ENCODE results near the gene PLEKHG4.

DNA sequence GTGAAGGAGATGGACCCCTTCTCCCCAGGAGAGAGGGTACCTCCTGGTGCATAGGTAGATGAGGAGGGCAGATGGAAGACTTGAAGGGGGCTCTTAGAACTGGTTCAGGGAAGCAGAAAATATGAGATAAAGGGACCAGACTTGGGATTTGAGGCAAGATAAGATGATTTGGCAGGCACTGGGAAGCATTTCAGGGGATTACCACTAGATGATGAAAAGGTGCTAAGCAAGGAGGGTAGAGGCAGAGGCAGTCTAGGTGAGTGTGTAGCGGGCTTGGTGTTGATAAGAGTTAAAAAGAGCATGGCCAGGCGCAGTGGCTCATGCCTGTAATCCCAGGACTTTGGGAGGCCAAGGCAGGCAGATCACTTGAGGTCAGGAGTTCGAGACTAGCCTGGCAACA, 16.1 kb upstream of the PLEKHG4 start:
- TF ChIP-seq MXD4 (CRISPR knock-in tag; IDR thresholded peaks at IDR 0.05; ENCODE audit: borderline replicate concordance): no peak
- TF ChIP-seq, protein P1, sequence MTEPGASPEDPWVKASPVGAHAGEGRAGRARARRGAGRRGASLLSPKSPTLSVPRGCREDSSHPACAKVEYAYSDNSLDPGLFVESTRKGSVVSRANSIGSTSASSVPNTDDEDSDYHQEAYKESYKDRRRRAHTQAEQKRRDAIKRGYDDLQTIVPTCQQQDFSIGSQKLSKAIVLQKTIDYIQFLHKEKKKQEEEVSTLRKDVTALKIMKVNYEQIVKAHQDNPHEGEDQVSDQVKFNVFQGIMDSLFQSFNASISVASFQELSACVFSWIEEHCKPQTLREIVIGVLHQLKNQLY (CRISPR knock-in tag; IDR thresholded peaks at IDR 0.05): no peak
- no peak for TF ChIP-seq CTCF (IDR thresholded peaks at IDR 0.05)
- TF ChIP-seq, protein P2, sequence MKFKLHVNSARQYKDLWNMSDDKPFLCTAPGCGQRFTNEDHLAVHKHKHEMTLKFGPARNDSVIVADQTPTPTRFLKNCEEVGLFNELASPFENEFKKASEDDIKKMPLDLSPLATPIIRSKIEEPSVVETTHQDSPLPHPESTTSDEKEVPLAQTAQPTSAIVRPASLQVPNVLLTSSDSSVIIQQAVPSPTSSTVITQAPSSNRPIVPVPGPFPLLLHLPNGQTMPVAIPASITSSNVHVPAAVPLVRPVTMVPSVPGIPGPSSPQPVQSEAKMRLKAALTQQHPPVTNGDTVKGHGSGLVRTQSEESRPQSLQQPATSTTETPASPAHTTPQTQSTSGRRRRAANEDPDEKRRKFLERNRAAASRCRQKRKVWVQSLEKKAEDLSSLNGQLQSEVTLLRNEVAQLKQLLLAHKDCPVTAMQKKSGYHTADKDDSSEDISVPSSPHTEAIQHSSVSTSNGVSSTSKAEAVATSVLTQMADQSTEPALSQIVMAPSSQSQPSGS (CRISPR knock-in tag; IDR thresholded peaks at IDR 0.05; ENCODE audit: borderline replicate concordance, low read depth): no peak
- no peak for TF ChIP-seq ZNF232 (CRISPR knock-in tag; IDR thresholded peaks at IDR 0.05)
- TF ChIP-seq, protein P3, sequence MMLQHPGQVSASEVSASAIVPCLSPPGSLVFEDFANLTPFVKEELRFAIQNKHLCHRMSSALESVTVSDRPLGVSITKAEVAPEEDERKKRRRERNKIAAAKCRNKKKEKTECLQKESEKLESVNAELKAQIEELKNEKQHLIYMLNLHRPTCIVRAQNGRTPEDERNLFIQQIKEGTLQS (CRISPR knock-in tag; conservative IDR thresholded peaks at IDR 0.05): no peak
- TF ChIP-seq CBFB (CRISPR knock-in tag; IDR thresholded peaks at IDR 0.05; ENCODE audit: low read depth): no peak
- TF ChIP-seq ZNF512 (CRISPR knock-in tag; IDR thresholded peaks at IDR 0.05; ENCODE audit: borderline replicate concordance): no peak
